GM18517 (cell line): Measurements from ENCODE around the gene RELA.
"Not testable (repeated sequence)": the region's sequence is repeated elsewhere in the genome, so short reads cannot be mapped to it uniquely, and the experiment has no call there.

Experiments
- ATAC-seq: cut with Tn5 transposase; IDR thresholded peaks from one replicate; pipeline ENCODE4 v1.9.1; 2021; ENCODE audit warnings: mild to moderate bottlenecking, moderate library complexity; ENCODE audit not compliant: unreplicated experiment

The RELA gene

DNA sequence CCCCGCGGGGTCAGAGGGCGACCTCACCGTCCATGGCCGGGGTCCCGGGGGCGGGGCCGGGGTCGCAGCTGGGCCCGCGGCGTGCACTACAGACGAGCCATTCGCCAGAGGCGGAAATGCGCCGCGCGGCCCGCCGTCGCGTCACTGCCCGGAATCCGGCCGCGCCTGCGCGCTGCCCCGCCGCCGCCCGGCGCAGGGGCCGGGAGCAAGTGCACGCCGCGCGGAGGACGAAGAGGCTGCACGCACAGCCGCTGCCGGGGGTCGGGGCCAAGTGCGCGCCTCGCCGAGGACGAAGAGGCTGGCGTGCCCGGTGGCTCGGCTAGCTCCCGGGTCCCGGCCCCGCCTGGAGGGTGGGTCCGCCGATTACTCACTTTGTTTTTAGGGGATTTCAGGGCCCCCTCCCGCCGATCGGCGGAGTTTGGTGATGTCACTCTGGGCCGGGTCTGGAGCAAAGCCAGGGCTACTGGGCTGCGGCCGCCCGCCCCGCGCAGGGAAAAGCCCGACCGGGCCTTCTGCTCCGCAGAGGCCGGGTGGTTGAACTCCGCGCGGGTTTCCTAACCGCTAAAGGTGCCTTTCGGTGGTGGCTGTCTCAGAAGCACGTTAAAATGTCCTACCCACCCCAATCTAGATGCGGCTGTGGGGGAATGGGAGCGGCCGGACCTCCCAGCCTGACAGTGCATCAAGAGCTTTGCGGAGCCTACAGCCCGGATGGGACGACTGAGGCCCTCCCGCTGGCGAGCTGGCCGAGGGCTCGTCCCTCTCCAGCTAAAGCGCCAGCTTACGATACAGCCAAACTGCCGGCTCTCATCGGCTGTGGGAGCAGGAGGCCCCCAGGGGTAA lies at the start of gene RELA:
TSS of gene RELA (minus strand) at position 118 of the 840 bp plus-strand sequence. CDS start at position 34, 84 bp downstream.
- ATAC-seq: peak; percentile 80

DNA sequence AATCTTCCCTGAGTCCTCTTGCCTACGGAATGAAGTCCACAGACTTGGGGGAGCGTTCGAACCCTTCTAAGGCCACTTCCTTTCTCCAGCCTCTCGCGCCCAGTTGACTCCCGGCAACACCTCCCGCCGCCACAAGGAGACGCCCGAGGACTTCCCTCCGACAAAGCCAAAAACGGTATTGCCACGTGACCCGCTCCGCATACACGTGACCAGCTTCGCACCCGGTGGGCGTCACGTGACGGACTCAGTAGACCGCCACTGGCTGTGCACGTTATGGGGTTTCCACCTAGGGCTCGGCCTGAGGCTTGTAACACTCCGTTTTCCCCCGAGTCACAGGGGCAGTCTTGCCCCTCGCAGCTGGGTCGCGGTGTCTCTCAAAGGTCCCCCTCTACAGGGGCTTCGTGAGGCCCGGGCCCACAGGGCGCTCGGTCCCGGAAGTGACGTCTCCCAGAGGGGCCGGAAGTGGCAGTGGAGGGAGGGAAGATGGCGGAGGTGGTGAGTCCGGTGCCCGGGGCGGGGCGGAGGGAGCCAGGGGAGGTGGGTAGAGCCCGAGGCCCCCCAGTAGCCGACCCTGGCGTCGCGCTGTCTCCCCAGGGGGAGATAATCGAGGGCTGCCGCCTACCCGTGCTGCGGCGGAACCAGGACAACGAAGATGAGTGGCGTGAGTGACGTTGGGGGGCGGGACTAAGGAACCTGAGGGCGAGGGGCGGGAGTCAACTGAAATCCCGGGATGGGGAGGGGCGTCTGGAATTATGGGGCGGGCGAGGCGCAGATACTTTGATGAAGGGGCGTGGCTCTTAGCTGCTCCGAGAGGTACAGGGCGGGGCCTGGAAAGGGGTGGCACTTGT lies 49.3 kb upstream of the RELA start, which contains the start of gene KAT5:
TSS of gene KAT5 (plus strand) at position 468 of the 848 bp plus-strand sequence. CDS start at position 484, 16 bp downstream.
- peak; percentile 80 for ATAC-seq

DNA sequence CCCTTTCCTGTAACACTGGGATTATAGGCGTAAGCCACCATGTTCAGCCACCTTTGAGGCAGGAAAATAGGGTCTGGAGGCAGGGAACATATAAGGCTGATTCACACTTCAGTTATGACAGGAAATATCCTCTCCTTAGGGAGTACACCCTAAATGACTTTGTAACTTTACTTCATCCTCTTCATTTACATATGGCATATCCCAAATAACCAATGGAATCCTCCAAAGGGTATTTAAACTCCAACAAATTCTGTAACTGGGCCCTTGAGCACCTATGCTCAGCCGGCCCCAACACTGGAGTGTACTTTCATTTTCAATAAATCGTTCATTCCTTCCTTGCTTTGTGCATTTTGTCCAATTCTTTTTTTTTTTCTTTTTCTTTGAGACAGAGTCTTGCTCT lies 47.7 kb upstream of the RELA start:
- ATAC-seq: no peak

DNA sequence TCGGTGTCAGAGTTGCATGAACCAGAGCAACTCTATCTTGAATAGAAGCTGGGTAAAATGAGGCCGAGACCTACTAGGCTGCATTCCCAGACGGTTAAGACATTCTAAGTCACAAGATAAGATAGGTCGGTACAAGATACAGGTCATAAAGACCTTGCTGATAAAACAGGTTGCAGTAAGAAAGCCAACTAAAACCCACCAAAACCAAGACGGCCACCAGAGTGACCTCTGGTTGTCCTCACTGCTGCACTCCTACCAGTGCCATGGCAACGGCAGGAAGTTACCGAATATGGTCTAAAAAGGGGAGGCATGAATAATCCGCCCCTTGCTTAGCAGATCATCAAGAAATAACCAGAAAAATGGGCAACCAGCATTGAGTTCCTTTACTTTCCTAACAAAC lies 46.9 kb upstream of the RELA start:
- ATAC-seq: no peak

DNA sequence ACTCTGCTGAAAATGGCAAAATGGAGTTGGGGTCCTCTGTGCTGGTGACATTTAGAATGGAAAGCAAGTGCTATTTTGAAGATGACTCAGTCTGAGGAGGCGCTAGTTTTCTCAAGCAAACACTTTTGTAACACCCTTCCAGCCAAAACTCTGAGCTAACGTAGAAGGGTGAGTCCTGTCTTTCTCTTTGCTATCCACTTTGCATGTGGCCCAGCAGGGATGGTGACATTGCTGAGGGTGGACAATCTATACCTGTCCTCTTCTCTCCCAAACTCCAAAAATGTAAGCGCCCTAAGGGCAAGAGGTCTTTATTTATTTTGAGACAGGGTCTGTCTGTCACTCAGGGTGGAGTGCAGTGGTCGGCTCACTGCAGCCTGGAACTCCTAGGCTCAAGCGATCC lies 45.7 kb upstream of the RELA start:
- ATAC-seq: no peak

DNA sequence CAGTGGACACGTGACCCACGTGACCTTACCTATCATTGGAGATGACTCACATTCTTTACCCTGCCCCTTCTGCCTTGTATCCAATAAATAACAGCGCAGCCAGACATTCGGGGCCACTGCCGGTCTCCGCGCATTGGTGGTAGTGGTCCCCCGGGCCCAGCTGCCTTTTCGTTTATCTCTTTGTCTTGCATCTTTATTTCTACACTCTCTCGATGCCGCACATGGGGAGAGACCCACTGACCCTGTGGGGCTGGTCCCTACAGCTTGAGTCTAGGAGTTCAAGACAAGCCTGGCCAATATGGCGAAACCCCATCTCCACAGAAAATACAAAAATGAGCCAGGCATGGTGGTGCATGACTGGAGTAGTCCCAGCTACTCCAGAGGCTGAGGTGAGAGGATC lies 44.3 kb upstream of the RELA start:
- not testable (repeated sequence) for ATAC-seq

DNA sequence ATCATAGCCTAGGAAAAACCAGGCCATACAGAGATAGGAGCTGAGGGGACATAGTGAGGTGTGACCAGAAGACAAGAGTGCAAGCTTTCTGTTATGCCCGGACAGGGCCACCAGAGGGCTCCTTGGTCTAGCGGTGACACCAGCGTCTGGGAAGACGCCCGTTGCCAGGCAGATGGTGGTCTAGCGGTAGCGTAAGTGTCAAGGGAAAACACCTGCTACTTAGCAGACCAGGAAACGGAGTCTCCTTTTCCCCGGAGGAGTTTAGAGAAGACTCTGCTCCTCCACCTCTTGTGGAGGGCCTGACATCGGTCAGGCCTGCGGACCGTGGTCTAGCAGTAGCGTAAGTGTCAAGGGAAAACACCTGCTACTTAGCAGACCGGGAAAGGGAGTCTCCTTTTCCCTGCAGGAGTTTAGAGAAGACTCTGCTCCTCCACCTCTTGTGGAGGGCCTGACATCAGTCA lies 43.6 kb upstream of the RELA start:
- ATAC-seq: not testable (repeated sequence)

DNA sequence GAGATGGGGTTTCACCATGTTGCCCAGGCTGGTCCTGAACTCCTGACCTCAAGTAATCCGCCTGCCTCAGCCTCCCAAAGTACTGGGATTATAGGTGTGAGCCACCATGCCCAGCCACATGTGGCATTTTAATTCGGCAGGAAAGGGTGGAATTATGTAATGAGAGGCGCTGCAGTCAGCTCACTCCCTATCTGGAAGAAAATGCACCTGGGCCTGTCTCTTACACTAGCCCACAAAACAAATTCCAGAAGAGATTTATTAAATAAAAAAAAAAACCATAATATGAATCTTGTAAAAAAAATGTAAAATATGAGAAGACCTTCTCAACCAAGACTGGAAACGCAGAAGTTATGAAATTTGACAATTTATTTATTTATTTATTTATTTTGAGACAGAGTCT lies 41.1 kb upstream of the RELA start:
- no peak for ATAC-seq

DNA sequence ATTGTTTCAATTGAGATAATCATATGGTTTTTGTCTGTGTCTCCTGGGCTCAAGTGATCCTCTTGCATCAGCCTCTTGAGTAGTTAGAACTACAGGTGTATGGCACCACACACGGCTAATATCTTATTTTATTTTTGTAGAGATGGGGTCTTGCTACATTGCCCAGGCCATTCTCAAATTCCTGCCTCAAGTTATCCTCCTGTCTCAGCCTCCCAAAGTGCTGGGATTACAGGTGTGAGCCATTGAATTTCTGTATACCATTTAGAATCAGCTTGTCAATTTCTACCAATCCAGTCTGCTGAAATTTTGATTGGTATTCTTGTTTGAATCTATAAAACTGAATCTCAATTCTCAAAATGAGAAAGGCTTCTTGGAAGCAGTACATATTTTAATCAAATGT lies 39.0 kb upstream of the RELA start:
- ATAC-seq: no peak

DNA sequence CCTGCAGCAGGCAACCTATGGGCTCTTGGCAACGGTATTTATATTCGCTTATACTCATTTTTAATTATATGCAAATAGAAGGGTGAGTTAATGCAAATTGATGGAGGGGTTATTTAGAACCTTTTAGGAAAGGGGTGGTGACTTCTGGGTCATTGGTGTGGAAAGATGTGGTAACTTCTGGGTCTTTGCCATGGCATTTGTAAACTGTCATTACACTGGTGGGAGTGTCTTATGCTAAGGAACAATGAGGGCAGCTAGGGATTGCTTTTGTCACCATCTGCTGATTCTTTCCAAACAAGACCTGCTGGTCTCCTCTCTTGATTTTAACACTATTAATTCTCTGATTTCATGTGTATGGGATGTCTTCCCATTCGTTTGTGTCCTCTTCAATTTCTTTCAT lies 37.7 kb upstream of the RELA start:
- ATAC-seq: no peak

DNA sequence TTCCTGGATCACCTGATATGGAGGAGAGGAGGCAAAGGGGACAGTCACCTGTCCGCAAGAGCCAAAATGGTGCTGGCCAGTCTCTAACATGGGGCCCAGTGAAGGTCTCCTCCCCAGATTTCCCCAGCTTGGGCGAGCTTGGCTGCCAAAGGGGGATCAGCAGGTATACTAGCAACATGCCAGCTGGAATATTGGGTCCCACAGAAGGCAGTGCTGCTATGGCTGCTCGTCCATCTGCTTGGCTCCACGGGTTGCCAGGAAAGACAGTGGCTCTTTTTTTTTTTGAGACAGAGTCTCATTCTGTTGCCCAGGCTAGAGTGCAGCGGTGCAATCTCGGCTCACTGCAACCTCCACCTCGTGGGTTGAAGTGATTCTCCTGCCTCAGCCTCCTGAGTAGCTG lies 36.6 kb upstream of the RELA start:
- no peak for ATAC-seq

DNA sequence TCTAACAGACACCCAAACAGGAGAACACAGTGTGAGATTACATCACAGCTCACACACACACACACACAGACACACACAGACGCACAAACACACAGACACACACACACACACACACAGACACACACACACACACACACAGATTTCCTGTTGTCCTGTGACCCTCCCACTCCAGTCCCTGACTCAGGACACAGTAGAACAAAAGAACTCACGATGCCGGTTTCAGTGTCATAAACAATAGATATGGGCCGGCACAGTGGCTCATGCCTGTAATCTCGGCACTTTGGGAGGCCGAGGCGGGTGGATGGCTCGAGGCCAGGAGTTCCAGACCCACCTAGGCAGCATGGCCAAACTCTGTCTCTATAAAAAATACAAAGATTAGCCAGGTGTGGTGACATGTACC lies 35.5 kb upstream of the RELA start:
- ATAC-seq: no peak

DNA sequence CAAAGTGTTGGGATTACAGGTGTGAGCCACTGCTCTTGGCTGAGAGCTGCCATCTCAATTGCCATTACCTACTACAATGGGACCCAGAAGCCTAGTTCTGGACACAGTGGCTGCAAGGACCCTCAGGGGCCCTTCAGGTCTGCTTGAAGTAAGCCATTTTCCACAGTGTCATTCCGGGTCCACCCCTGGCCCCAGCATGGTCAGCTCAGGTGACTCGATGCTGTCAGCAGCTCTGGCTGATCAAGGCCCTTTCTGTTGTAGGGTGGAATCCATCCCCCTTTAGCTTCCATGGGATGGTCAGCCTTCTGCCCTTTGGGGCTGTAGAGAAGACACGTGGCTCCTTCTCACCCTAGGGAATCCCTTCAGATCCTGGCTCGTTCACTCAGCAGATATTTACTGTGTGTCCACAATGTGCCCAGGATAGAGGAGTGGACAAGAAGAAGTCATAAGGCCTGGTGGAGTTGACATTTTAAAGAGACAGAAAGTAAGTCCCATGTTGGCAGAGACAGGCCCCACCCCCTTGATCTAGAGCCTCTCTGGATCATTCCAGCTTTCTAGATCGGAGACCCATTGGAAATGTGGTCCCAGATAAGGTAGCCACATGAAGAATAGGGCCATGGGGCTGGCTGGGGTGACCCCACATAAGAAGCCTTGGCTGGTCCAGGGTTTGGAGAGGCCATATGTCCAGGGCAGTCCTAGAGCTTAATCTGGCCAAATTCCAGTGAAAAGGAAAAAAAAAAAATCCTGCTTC lies 34.3 kb upstream of the RELA start:
- ATAC-seq: no peak

DNA sequence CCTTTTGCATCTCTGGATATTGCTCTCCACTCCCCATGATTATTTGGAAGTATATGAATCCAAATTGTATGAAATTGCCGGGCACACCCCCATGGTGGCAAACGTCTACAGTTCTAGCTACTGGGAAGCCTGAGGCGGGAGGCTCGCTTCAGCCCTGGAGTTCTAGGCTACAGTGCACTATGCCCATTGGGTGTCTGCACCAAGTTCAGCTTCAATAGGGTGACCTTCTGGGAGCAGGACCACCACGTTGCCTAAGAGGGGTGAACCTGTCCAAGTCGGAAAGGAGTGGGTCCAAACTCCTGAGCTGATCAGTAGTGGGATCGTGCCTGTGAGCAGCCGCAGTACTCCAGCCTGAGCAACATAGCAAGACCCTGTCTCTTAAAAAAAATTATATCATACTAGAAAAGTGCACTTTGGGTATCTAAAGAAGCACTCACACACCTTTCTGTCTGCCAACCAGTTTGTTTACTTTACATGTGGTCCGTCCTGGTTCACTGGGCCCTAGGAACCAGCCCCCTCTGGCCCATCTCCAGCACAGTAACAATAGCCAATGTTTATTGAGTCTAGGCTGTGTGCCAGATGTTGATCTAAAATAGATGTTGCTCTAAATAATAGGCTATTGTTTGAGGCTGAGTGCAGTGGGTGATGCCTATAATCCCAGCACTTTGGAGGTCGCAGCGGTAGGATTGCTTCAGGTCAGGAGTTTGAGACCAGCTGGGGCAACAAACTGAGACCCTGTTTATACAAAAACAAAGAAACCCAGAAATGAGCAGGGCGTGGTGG lies 32.9 kb upstream of the RELA start:
- ATAC-seq: no peak

DNA sequence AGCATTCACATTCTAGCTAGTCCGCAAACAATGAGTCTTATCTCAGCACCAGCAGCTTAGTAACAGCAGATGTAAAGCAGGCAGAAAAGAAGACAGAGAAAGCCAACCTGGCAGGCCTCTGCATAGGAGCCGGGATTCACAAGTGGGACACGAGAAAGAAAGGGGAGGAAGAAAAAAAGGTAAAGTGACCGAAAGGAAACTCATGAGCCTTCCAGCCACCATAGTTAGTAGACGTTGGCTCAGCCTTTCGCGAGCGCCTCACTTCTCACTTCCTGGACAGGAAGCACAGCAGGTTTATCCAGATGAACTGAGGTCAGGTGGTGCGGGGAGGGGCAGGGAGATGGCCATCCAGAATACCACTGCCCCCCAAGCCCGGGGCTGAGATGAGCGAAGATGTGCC lies 29.7 kb upstream of the RELA start:
- no peak for ATAC-seq

DNA sequence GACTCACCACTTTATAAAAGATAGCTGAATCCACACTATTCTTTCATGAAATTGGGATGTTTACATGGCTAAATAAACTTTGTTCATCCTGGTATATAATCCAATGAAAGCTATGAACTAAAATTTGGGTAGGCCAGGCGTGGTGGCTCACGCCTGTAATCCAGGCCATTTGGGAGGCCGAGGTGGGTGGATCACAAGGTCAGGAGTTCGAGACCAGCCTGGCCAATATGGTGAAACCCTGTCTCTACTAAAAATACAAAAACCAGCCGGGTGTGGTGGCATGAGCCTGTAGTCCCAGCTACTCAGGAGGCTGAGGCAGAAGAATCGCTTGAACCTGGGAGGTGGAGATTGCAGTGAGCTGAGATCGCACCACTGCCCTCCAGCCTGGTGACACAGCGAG lies 29.1 kb upstream of the RELA start:
- ATAC-seq: not testable (repeated sequence)

DNA sequence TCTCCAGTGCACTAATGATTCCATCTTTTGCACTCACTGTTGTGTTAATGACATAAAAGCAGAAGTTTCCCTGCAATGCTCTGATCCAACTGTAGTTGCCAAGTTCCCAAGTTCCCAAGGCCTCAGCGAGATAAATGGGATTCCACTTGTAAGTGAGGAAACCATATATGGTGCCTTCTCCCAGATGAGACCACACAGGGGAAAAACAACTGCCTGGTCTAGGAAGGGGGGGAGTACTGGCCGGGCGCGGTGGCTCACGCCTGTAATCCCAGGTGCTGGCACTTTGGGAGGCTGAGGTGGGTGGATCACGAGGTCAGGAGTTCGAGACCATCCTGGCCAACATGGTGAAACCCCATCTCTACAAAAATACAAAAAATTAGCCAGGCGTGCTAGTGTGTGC lies 23.3 kb upstream of the RELA start:
- ATAC-seq: no peak

DNA sequence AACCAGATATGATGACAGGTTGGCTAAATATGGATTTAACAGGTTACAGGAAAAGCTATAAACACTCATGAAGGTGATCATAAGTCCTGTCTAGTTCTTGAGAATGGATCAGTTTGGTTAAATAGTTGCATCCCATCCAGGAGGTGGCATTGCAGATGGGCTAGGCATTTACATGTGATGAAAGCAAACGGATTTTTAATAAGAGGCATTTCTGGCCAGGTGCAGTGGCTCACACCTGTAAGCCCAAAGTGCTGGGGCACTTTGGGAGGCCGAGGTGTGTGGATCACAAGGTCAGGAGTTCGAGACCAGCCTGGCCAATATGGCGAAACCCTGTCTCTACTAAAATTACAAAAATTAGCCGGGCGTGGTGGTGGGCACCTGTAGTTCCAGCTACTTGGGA lies 20.8 kb upstream of the RELA start:
- ATAC-seq: not testable (repeated sequence)

DNA sequence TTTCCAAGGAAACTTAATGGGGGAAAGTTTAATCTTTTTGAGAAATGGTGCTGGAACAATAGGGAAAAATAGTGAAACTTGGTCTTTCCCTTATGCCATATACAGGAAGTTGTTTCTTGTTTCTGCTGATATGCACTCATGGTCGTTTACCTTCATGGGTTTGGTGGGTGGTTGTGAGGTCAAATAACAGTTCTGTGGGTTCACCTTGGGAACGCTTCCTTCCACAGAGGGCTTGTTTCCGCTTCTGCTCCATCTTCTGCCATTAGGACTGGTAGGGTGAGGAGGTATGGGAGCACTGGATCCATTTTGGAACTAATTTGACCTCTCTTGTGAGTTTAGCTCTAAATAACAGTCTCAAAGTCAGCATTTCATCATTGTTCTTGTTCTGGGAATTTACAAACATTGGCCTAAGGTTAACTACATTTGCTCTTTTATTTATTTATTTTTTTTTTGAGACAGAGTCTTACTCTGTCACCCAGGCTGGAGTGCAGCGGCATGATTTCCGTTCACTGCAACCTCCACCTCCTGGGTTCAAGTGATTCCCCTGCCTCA lies 17.6 kb upstream of the RELA start:
- ATAC-seq: no peak

DNA sequence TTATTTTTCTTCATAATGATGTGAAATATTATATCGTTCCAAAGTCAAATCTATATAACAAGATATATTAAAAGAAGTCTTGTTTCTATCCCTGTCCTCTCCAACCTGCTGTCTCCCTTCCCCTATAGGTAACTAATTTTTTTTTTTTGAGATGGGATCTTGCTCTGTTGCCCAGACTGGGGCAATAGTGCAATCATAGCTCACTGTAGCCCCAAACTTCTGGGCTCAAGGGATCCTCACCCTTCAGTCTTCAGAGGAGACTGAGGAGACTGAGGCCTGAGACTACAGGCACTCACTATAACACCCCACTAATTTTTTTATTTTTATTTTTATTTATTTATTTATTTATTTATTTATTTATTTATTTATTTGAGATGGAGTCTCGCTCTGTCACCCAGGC lies 10.3 kb upstream of the RELA start:
- no peak for ATAC-seq
